ENCODE data around the gene ATP6V1C2.

DNA sequence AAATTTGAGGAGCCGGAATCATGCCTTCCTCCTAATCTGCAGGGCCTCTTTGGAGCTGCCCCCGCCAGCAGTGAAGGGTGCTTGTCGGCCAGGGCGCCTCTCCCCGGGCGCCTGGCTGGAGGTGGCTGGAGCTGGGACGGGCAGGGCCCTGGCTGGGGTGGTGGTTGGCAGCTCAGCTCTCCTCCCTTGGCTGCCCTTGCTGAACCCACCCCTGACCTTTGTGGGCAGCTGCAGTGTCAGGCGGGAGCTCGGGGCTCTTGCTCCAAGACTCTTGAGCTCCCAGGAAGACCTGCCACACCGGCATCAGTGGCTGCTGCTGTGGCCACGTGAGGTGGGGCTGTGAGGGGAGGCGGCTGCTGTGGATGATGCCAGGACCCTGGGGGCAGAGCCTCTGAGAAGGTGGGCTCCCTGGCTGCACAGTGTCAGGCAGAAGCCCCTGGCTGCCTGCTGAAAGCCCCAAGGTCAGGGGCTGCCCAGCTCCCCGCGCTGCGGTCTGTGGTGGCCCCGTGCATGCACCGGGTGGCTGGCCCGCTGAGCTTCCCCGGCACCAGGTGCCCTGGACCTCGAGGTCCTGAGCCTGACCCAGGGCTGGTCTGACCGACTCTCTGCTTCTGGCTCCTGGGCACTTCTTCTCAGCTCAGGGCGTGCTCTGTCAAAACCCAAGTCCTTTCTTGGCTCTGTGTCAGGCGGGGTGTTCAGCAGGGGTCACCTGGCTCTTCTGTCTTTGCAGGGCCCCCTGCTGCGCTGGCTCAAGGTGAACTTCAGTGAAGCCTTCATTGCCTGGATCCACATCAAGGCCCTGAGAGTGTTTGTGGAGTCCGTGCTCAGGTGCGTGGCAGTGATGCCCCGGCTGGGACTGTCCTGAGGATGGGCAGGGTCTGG, 56.7 kb downstream of the ATP6V1C2 start:
- TF ChIP-seq, protein P1, sequence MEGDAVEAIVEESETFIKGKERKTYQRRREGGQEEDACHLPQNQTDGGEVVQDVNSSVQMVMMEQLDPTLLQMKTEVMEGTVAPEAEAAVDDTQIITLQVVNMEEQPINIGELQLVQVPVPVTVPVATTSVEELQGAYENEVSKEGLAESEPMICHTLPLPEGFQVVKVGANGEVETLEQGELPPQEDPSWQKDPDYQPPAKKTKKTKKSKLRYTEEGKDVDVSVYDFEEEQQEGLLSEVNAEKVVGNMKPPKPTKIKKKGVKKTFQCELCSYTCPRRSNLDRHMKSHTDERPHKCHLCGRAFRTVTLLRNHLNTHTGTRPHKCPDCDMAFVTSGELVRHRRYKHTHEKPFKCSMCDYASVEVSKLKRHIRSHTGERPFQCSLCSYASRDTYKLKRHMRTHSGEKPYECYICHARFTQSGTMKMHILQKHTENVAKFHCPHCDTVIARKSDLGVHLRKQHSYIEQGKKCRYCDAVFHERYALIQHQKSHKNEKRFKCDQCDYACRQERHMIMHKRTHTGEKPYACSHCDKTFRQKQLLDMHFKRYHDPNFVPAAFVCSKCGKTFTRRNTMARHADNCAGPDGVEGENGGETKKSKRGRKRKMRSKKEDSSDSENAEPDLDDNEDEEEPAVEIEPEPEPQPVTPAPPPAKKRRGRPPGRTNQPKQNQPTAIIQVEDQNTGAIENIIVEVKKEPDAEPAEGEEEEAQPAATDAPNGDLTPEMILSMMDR (IDR thresholded peaks at IDR 0.05), result no peak
- TF ChIP-seq POLR2A (IDR thresholded peaks at IDR 0.05), result no peak
- TF ChIP-seq POLR2AphosphoS5 (IDR thresholded peaks at IDR 0.05), result no peak
- no peak for TF ChIP-seq EP300 (IDR thresholded peaks at IDR 0.05)
